IMR-90 (cell line): Measurements from ENCODE around the gene PI3. TPM values are rescaled to one million over a fixed set of nuclear protein-coding genes. Genes with fewer than 3 reads are reported as not detected.
A peak's percentile ranks its signal among the peaks of the same experiment; 100 is the strongest.

Experiments
- ATAC-seq: fragments of 200-7000 bp; cut with Tn5 transposase; 2 replicates; pipeline ENCODE4 v1.9.1; 2020; ENCODE audit warnings: low read depth, mild to moderate bottlenecking, moderate library complexity
- BruUV-seq: library from RNA; stranded (reverse); fragments of 400-500 nt; replicated peaks from 2 replicates; lab custom pipeline; 2021; lab: Mats Ljungman, UMichigan
- CTCF ChIA-PET: fragments of 300-600 bp; formaldehyde crosslinking; extraction: SDS; loops from one replicate; lab custom pipeline; 2021; ENCODE audit warnings: antibody characterized with exemption; lab: Yijun Ruan, JAX
- POLR2A ChIA-PET: fragments of 300-600 bp; sonication (Branson Sonifier 250); formaldehyde crosslinking; loops from one replicate; lab custom pipeline; 2022; ENCODE audit warnings: antibody characterized with exemption; ENCODE audit not compliant: unreplicated experiment; lab: Charles Lee
- DNase-seq: peaks from one replicate; pipeline ENCODE4 v3.0.0; 2013
- H2AFZ ChIP-seq: replicated peaks from 2 replicates; pipeline ENCODE3; 2013; ENCODE audit warnings: low read length, mild to moderate bottlenecking; ENCODE audit not compliant: poor library complexity
- H2AK5ac ChIP-seq: 2 replicates; pipeline ENCODE4 v1.6.1; 2013; ENCODE audit warnings: low read depth, low read length, inconsistent platforms
- H2AK9ac ChIP-seq: replicated peaks from 2 replicates; pipeline ENCODE3; 2013; ENCODE audit warnings: mild to moderate bottlenecking, low read depth, low read length, moderate library complexity; ENCODE audit not compliant: poor library complexity
- H2BK120ac ChIP-seq: 2 replicates; pipeline ENCODE4 v1.6.1; 2013; ENCODE audit warnings: low read depth, low read length, inconsistent platforms
- H2BK15ac ChIP-seq: 3 replicates; pipeline ENCODE4 v1.6.1; 2013; ENCODE audit warnings: low read depth, low read length, inconsistent platforms
- H2BK20ac ChIP-seq: 2 replicates; pipeline ENCODE4 v1.6.1; 2013; ENCODE audit warnings: low read depth, mild to moderate bottlenecking, inconsistent platforms, low read length, moderate library complexity
- H2BK5ac ChIP-seq: 2 replicates; pipeline ENCODE4 v1.6.1; 2013; ENCODE audit warnings: mild to moderate bottlenecking, low read depth, low read length, inconsistent platforms; ENCODE audit not compliant: poor library complexity, severe bottlenecking
- H3K14ac ChIP-seq: replicated peaks from 2 replicates; pipeline ENCODE4 v1.6.1; 2013; ENCODE audit warnings: low read depth, low read length, inconsistent platforms
- H3K18ac ChIP-seq: 2 replicates; pipeline ENCODE4 v1.6.1; 2013; ENCODE audit warnings: low read depth, low read length, control low read depth
- H3K23ac ChIP-seq: 2 replicates; pipeline ENCODE4 v1.6.1; 2013; ENCODE audit warnings: low read depth, low read length, inconsistent platforms
- H3K27ac ChIP-seq: 2 replicates; pipeline ENCODE4 v1.5.1; 2013; ENCODE audit warnings: mild to moderate bottlenecking, control low read depth, low read length; ENCODE audit not compliant: insufficient read depth
- H3K27me3 ChIP-seq: 2 replicates; pipeline ENCODE4 v1.6.1; 2013; ENCODE audit warnings: low read length; ENCODE audit not compliant: control insufficient read depth, insufficient read depth
- H3K36me3 ChIP-seq: 2 replicates; pipeline ENCODE4 v1.6.1; 2013; ENCODE audit warnings: low read length, mixed read lengths; ENCODE audit not compliant: control insufficient read depth, insufficient read depth
- H3K4ac ChIP-seq: 2 replicates; pipeline ENCODE4 v1.6.1; 2013; ENCODE audit warnings: low read depth, low read length, inconsistent platforms
- H3K4me1 ChIP-seq: 2 replicates; pipeline ENCODE4 v1.6.1; 2013; ENCODE audit warnings: low read length, mixed read lengths; ENCODE audit not compliant: control insufficient read depth, insufficient read depth
- H3K4me2 ChIP-seq: 2 replicates; pipeline ENCODE4 v1.6.1; 2013; ENCODE audit warnings: low read depth, mild to moderate bottlenecking, control low read depth, low read length, moderate library complexity
- H3K4me3 ChIP-seq: 2 replicates; pipeline ENCODE4 v1.5.1; 2013; ENCODE audit warnings: low read depth, mild to moderate bottlenecking, control low read depth, low read length, moderate library complexity; ENCODE audit not compliant: insufficient read depth
- H3K56ac ChIP-seq: 2 replicates; pipeline ENCODE4 v1.6.1; 2013; ENCODE audit warnings: low read length, inconsistent platforms; ENCODE audit not compliant: insufficient read depth; ENCODE audit errors: extremely low read depth
- H3K79me1 ChIP-seq, 2 experiments: 2 replicates each; pipeline ENCODE4 v1.6.1; 2013; ENCODE audit warnings: low read length in 2 of 2, inconsistent platforms in 1 of 2, low read depth in 1 of 2
- H3K9ac ChIP-seq: 2 replicates; pipeline ENCODE4 v1.6.1; 2013; ENCODE audit warnings: low read depth, low read length, control low read depth
- H3K9me1 ChIP-seq: 2 replicates; pipeline ENCODE4 v1.6.1; 2013; ENCODE audit warnings: low read length, inconsistent platforms; ENCODE audit not compliant: insufficient read depth
- H3K9me3 ChIP-seq: 2 replicates; pipeline ENCODE4 v1.6.1; 2013; ENCODE audit warnings: low read length; ENCODE audit not compliant: control insufficient read depth, insufficient read depth
- H4K20me1 ChIP-seq: 2 replicates; pipeline ENCODE4 v1.6.1; 2013; ENCODE audit warnings: low read length, inconsistent platforms; ENCODE audit not compliant: insufficient read depth
- H4K5ac ChIP-seq: 2 replicates; pipeline ENCODE4 v1.6.1; 2013; ENCODE audit warnings: mild to moderate bottlenecking, low read depth, low read length, control low read depth
- H4K8ac ChIP-seq, 2 experiments: 2 replicates each; pipeline ENCODE4 v1.6.1; 2013; ENCODE audit warnings: low read depth in 2 of 2, low read length in 2 of 2, control low read depth in 1 of 2, inconsistent platforms in 1 of 2
- H4K91ac ChIP-seq: 2 replicates; pipeline ENCODE4 v1.6.1; 2013; ENCODE audit warnings: low read depth, low read length, inconsistent platforms; ENCODE audit not compliant: insufficient read depth
- BHLHE40 ChIP-seq: fragments of 150-350 bp; IDR thresholded peaks from 2 replicates; pipeline ENCODE4 v1.6.1; 2016; ENCODE audit warnings: mild to moderate bottlenecking, low read depth, low read length
- CEBPB ChIP-seq: IDR thresholded peaks from 2 replicates; pipeline ENCODE4 v1.6.1; 2012; ENCODE audit warnings: low read depth, low read length, improper control_type of control experiment
- CHD1 ChIP-seq: IDR thresholded peaks from 2 replicates; pipeline ENCODE4 v1.6.1; 2012; ENCODE audit warnings: low read depth, low read length, improper control_type of control experiment
- MAZ ChIP-seq: IDR thresholded peaks from 2 replicates; pipeline ENCODE4 v1.6.1; 2012; ENCODE audit warnings: low read depth, mild to moderate bottlenecking, low read length, improper control_type of control experiment, moderate library complexity, borderline replicate concordance
- POLR2A ChIP-seq: IDR thresholded peaks from 2 replicates; pipeline ENCODE4 v1.6.1; 2012; ENCODE audit warnings: mild to moderate bottlenecking, low read depth, low read length
- RCOR1 ChIP-seq: IDR thresholded peaks from 2 replicates; pipeline ENCODE4 v1.6.1; 2012; ENCODE audit warnings: mild to moderate bottlenecking, low read length, improper control_type of control experiment; ENCODE audit not compliant: insufficient replicate concordance
- WGBS, 2 experiments: methylation state at CpG; one replicate each; pipeline versions ENCODE4 v1.1.5 to v1.1.7; 2013; ENCODE audit warnings: missing lambda C conversion rate in 2 of 2; ENCODE audit not compliant: insufficient read length in 1 of 2; ENCODE audit errors: extremely low coverage in 2 of 2; 5-methylcytosine and 5-hydroxymethylcytosine counted together
- dilution Hi-C: fragments of 300-500 bp; cut with HindIII; formaldehyde crosslinking; loops from one replicate; pipeline ENCODE4 v1.14.3; 2018; ENCODE audit warnings: low sequenced_read_pairs; ENCODE audit not compliant: unreplicated experiment
- in situ Hi-C: fragments of 300-500 bp; cut with MboI; formaldehyde crosslinking; loops from 3 replicates; pipeline ENCODE4 v1.14.3; 2019; ENCODE audit warnings: low sequenced_read_pairs, inconsistent platforms, mixed read lengths
- intact Hi-C: fragments of 100-400 bp; cut with micrococcal nuclease; formaldehyde crosslinking; loops from 2 replicates; pipeline ENCODE4 v1.10.0; 2022
- polyA plus RNA-seq, 3 experiments: library from polyadenylated mRNA; depleted of rRNA; stranded (reverse); fragments of >200 nt; gene quantifications; 2 replicates each; pipeline ENCODE4 v1.2.3, GENCODE V29; 2012; ENCODE audit warnings: low replicate concordance in 1 of 3
- total RNA-seq: library from RNA; depleted of rRNA; stranded (reverse); fragments of >200 nt; gene quantifications from 2 replicates; pipeline ENCODE4 v1.2.3, GENCODE V29; 2012

PI3 gene
- total and polyA plus RNA-seq, 2 of the 4 experiments (the other 2 are of a cell fraction), result not detected

DNA sequence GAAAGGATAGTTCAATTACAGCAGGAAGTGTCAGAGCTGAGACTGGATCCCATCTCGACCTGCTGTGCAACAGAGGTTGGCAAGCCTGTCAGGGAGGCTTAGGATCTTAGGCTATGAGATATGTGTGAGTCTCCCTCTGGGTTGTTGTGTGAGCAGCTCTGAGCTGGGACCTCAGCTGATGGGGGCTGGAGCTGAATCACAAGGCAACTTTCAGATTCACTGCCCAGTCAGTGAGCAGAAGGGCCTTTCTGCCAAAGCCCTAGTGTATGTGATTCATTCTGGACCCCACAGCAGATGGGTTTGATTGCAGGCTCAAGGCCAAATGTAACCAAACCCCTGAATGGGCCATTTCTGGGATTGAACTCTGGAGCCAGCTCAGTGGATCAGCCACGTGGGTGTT lies 4.5 kb downstream of the PI3 start:
- no TSS peak for BruUV-seq
- Histone ChIP-seq H2BK15ac (no peak overlapping the region), H4K8ac (no peak overlapping the region), H2BK20ac (no peak overlapping the region), H3K23ac (no peak overlapping the region), H3K79me1 (no peaks in the 10 kb centered on the region), H4K20me1 (no peaks in the 10 kb centered on the region), H3K4ac (no peak overlapping the region), H3K56ac (no peak overlapping the region), H3K4me1 (no peaks in the 10 kb centered on the region), H2AK9ac (peak overlapping the region; percentile 39), H2BK5ac (no peak overlapping the region), H2AK5ac (no peak overlapping the region), H4K91ac (no peak overlapping the region), H2BK120ac (no peak overlapping the region), H3K4me3 (no peak overlapping the region), H3K4me2 (no peak overlapping the region), H3K9me3 (no peaks in the 10 kb centered on the region), H4K5ac (no peak overlapping the region), H3K9me1 (no peaks in the 10 kb centered on the region), H3K27me3 (peaks cover 4% of the 10 kb centered on the region; the same call in 1 of the 2 replicates), H3K36me3 (no peaks in the 10 kb centered on the region), H3K9ac (no peak overlapping the region), H2AFZ (no peak overlapping the region), H3K14ac (no peak overlapping the region), H3K27ac (no peak overlapping the region), H3K18ac (no peak overlapping the region)
- intact Hi-C loops, result no loop called here
- dilution Hi-C loops, result no loop called here
- ATAC-seq (no peak), DNase-seq (no peak)
- in situ Hi-C loops, result no loop called here
- ChIA-PET CTCF (no interaction called here), POLR2A (no interaction called here)
- TF ChIP-seq POLR2A (no peak), RCOR1 (no peak), CHD1 (no peak), BHLHE40 (no peak), CEBPB (no peak), MAZ (no peak)
- no CpG with 5 or more reads among the region's 2 CpGs for WGBS, 2 experiments
